ENCODE measurements around the gene OSBPL6. TPM values are rescaled to one million over a fixed set of nuclear protein-coding genes. Genes with fewer than 3 reads are reported as not detected.

Gene OSBPL6
- total and polyA plus RNA-seq, 4 experiments from 2014 or later: 0.14 to 0.49 (median 0.34) TPM

DNA sequence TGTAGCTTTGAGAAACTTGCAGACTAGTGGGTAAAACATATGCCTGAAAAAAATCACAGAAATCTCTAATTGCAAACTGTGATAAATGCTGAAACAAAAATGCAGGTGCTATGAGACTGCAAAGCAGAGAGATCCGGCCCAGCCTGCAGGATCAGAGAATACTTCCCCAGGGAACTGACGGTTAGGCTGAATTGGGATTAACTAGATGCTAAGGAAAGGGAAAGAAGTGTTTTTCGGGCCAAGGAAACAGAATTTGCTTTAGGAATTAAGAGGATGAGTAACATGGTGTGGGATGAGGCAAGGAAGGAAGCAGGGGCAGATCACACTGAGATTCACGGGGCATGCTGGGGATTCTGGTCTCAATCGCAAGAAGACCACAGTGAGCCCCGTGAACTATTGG, 71.5 kb downstream of the OSBPL6 start:
- H3K27ac Mint-ChIP-seq: peak overlapping the region in 1 of 7 donors; percentile 11
- intact Hi-C loops (cut with micrococcal nuclease): no loop called here

DNA sequence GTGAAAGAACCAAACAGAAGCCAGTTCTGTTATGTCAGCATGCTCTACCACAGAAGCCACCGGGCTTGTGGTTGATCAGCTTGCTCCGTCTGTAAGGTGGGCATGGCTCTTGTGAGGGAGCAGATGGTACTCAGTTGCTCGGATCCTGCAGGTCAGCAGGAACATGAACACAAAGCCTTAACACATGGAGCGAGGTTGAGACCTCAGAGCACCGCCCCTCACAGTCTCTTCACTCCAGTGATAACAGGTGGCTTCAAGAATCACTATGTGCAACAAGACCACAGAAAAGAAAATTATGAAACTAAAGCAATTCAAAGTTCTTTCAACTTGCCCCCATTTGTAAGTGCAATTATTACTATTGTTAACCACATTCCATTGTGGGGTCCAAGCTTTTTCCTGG, 72.1 kb downstream of the OSBPL6 start:
- Mint-ChIP-seq H3K9me3 (no peaks in the 10 kb centered on the region), H3K36me3 (no peaks in the 10 kb centered on the region), H3K4me1 (no peaks in the 10 kb centered on the region), H3K27ac (no peak overlapping the region), H3K27me3 (peaks cover 2 to 6% of the 10 kb centered on the region in 2 donors), H3K4me3 (no peak overlapping the region)
- H3K27ac ChIP-seq (ENCODE audit: low read depth, low read length): no peak overlapping the region
- no peaks in the 10 kb centered on the region for H3K9me3 ChIP-seq (ENCODE audit: control insufficient read depth in 1 of 2, low read length in 2 of 2)
- ChIA-PET POLR2A (ENCODE audit: partially characterized antibody) (no interaction called here), CTCF (ENCODE audit: partially characterized antibody) (no interaction called here)
- H3K27me3 ChIP-seq (ENCODE audit: insufficient read depth, low read length): no peaks in the 10 kb centered on the region
- H3K4me3 ChIP-seq (ENCODE audit: low read length in 2 of 2): no peak overlapping the region
- intact Hi-C loops (cut with micrococcal nuclease): no loop called here
- no peaks in the 10 kb centered on the region for H3K4me1 ChIP-seq (ENCODE audit: insufficient read depth, low read length)
- no peak for DNase-seq
- H3K36me3 ChIP-seq (ENCODE audit: insufficient read depth, low read length): no peaks in the 10 kb centered on the region

More for the DNA sequence above, 71.5 kb downstream of the OSBPL6 start:
- no peak overlapping the region for H3K4me3 Mint-ChIP-seq
- Histone ChIP-seq H3K27me3 (ENCODE audit: insufficient read depth, low read length) (no peaks in the 10 kb centered on the region), H3K4me3 (ENCODE audit: low read length in 2 of 2) (no peak overlapping the region), H3K9me3 (ENCODE audit: control insufficient read depth in 1 of 2, low read length in 2 of 2) (no peaks in the 10 kb centered on the region), H3K4me1 (ENCODE audit: insufficient read depth, low read length) (no peaks in the 10 kb centered on the region), H3K27ac (ENCODE audit: low read depth, low read length) (no peak overlapping the region), H3K36me3 (ENCODE audit: insufficient read depth, low read length) (no peaks in the 10 kb centered on the region)
- H3K27me3 Mint-ChIP-seq: peaks cover 2 to 6% of the 10 kb centered on the region in 2 donors
- DNase-seq: no peak
- H3K9me3 Mint-ChIP-seq: no peaks in the 10 kb centered on the region
- no peaks in the 10 kb centered on the region for H3K36me3 Mint-ChIP-seq
- POLR2A ChIA-PET (ENCODE audit: partially characterized antibody): no interaction called here
- CTCF ChIA-PET (ENCODE audit: partially characterized antibody): interaction anchor here (1.0 to 1.9 kb wide), 2 partner anchors 9 to 17 kb away, joined by 3 to 5 read pairs; no protein-coding TSS in a partner anchor
- no peaks in the 10 kb centered on the region for H3K4me1 Mint-ChIP-seq

DNA sequence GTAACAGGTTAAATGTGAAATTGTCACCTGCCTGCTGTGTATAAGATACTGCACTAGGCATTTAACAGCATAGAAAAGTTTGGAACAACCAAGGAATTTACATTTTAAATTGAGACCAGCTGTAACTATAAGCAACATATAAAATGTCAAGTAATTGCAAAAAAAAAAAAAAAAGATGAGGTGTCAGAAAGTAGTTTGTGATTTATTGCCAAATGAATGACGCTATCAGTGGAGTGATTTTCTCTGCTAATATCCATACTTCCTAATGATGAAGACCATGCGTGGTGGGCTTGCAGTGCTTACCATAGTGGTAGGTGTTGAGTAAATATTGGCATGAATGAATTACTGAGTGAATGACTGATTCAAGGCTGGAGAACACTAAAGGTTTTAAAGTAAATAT, 73.3 kb downstream of the OSBPL6 start:
- ChIA-PET POLR2A (ENCODE audit: partially characterized antibody) (interaction anchor here (1.0 kb wide), 1 partner anchor 11 kb away, joined by 3 read pairs; no protein-coding TSS in a partner anchor), CTCF (ENCODE audit: partially characterized antibody) (no interaction called here)
- Mint-ChIP-seq H3K27ac (no peak overlapping the region), H3K9me3 (no peaks in the 10 kb centered on the region), H3K36me3 (no peaks in the 10 kb centered on the region), H3K4me1 (no peaks in the 10 kb centered on the region), H3K27me3 (peaks cover 2 to 6% of the 10 kb centered on the region in 2 donors), H3K4me3 (no peak overlapping the region)
- no peak for DNase-seq
- no peaks in the 10 kb centered on the region for H3K36me3 ChIP-seq (ENCODE audit: insufficient read depth, low read length)
- H3K9me3 ChIP-seq (ENCODE audit: control insufficient read depth in 1 of 2, low read length in 2 of 2): no peaks in the 10 kb centered on the region
- intact Hi-C loops (cut with micrococcal nuclease): no loop called here
- no peaks in the 10 kb centered on the region for H3K27me3 ChIP-seq (ENCODE audit: insufficient read depth, low read length)
- no peak overlapping the region for H3K27ac ChIP-seq (ENCODE audit: low read depth, low read length)
- H3K4me1 ChIP-seq (ENCODE audit: insufficient read depth, low read length): no peaks in the 10 kb centered on the region
- H3K4me3 ChIP-seq (ENCODE audit: low read length in 2 of 2): no peak overlapping the region

DNA sequence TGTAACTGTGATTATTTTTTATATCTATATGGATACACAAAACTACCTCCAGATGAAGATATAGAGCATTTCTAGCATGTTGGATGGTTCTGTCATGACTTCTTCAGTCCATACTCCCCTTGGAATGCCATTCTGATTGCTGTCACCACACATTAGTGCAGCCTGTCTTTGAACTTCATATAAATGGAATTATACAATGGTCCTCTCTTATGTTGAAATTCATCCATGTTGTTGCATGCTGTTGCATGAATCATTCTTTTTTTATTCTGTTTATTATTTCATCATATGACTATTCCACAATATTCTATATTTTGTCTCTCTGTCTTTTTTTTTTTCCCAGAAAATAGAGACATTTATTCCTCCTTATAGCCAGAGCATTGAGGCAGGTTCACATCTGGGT, 74.1 kb downstream of the OSBPL6 start:
- H3K27ac Mint-ChIP-seq: no peak overlapping the region
- POLR2A ChIA-PET (ENCODE audit: partially characterized antibody): interaction anchor here (1.0 kb wide), 1 partner anchor 12 kb away, joined by 3 read pairs; no protein-coding TSS in a partner anchor

DNA sequence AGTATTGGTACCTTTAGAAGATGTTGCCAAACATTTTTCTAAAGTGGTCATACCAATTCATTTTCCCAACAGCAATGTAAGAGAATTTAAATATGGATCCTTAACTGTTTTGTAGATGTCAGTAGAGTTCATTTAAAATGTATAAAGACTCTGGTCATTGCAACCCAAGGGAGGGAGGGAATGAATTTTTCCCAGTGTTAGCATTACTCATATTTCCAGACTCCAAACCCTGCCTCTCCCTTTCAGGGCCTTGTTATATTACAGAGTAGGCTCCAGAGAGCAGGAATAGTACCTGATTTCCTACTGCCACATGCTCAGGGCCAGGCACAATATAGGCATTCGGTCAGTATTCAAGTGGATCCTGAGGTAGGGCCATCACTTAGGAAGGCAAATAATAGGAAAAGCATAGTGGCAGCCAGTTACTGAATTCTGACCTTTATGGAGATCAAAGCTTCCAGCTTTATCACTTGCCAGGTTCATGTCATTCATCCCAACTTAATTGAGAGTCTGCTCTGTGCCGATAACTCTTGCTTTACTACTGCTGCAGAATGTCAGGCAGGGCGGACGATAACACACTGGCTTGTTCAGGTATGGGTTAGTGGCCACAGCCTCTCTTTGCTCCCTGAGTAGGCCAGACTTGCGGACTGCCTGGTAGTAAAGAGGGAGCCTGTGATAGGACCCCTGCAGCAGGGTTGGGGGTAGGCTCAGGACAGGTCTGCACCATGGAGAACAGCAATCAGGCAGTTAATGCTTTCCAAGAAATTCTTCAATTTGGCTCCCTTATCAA, 75.3 kb downstream of the OSBPL6 start:
- Mint-ChIP-seq H3K4me1 (no peaks in the 10 kb centered on the region), H3K27ac (no peak overlapping the region), H3K36me3 (no peaks in the 10 kb centered on the region), H3K27me3 (peaks cover 2 to 7% of the 10 kb centered on the region in 2 donors), H3K9me3 (no peaks in the 10 kb centered on the region), H3K4me3 (no peak overlapping the region)
- CTCF ChIA-PET (ENCODE audit: partially characterized antibody): no interaction called here
- Histone ChIP-seq H3K27me3 (ENCODE audit: insufficient read depth, low read length) (peaks cover 3% of the 10 kb centered on the region), H3K36me3 (ENCODE audit: insufficient read depth, low read length) (no peaks in the 10 kb centered on the region), H3K4me3 (ENCODE audit: low read length in 2 of 2) (no peak overlapping the region), H3K4me1 (ENCODE audit: insufficient read depth, low read length) (no peaks in the 10 kb centered on the region), H3K9me3 (ENCODE audit: control insufficient read depth in 1 of 2, low read length in 2 of 2) (no peaks in the 10 kb centered on the region), H3K27ac (ENCODE audit: low read depth, low read length) (no peak overlapping the region)
- POLR2A ChIA-PET (ENCODE audit: partially characterized antibody): no interaction called here
- intact Hi-C loops (cut with micrococcal nuclease): no loop called here
- no peak for DNase-seq

More for the DNA sequence above, 74.1 kb downstream of the OSBPL6 start:
- intact Hi-C loops (cut with micrococcal nuclease): no loop called here
- DNase-seq: no peak
- Mint-ChIP-seq H3K36me3 (no peaks in the 10 kb centered on the region), H3K4me3 (no peak overlapping the region), H3K9me3 (no peaks in the 10 kb centered on the region), H3K27me3 (peaks cover 2 to 8% of the 10 kb centered on the region in 2 donors), H3K4me1 (no peaks in the 10 kb centered on the region)
- Histone ChIP-seq H3K27ac (ENCODE audit: low read depth, low read length) (no peak overlapping the region), H3K36me3 (ENCODE audit: insufficient read depth, low read length) (no peaks in the 10 kb centered on the region), H3K9me3 (ENCODE audit: control insufficient read depth in 1 of 2, low read length in 2 of 2) (no peaks in the 10 kb centered on the region), H3K4me3 (ENCODE audit: low read length in 2 of 2) (no peak overlapping the region), H3K4me1 (ENCODE audit: insufficient read depth, low read length) (no peaks in the 10 kb centered on the region), H3K27me3 (ENCODE audit: insufficient read depth, low read length) (no peaks in the 10 kb centered on the region)
- CTCF ChIA-PET (ENCODE audit: partially characterized antibody): interaction anchor here (0.9 kb wide), 1 partner anchor 10 kb away, joined by 3 read pairs; no protein-coding TSS in a partner anchor

DNA sequence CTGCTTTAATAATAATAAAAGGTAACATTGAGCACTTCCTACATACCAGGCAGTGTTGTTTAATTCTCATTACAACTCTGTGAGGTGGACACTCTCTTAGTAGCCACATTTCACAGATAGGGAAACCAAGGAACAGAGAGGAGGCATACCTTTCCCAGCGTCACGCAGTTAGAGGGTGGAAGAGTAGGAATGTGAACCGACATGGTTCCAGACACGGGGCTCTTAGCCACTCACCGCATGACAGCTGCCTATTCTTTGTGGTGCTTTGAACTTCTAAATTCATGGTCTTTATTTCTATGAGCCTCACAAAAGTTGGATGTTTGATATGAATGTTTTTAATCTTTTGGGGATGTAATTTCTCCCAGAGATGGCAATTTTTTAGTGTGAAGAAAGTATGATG, 76.0 kb downstream of the OSBPL6 start:
- H3K4me3 Mint-ChIP-seq: no peak overlapping the region
- H3K36me3 ChIP-seq (ENCODE audit: insufficient read depth, low read length): no peaks in the 10 kb centered on the region
- H3K4me1 ChIP-seq (ENCODE audit: insufficient read depth, low read length): no peaks in the 10 kb centered on the region
- H3K27ac Mint-ChIP-seq: no peak overlapping the region
- peaks cover 3% of the 10 kb centered on the region for H3K27me3 ChIP-seq (ENCODE audit: insufficient read depth, low read length)
- POLR2A ChIA-PET (ENCODE audit: partially characterized antibody): no interaction called here
- H3K4me1 Mint-ChIP-seq: no peaks in the 10 kb centered on the region
- CTCF ChIA-PET (ENCODE audit: partially characterized antibody): no interaction called here
- DNase-seq: no peak
- H3K9me3 ChIP-seq (ENCODE audit: control insufficient read depth in 1 of 2, low read length in 2 of 2): no peaks in the 10 kb centered on the region
- H3K36me3 Mint-ChIP-seq: no peaks in the 10 kb centered on the region
- no peaks in the 10 kb centered on the region for H3K9me3 Mint-ChIP-seq
- H3K4me3 ChIP-seq (ENCODE audit: low read length in 2 of 2): no peak overlapping the region
- intact Hi-C loops (cut with micrococcal nuclease): no loop called here
- H3K27me3 Mint-ChIP-seq: peaks cover 4 to 9% of the 10 kb centered on the region in 2 donors
- H3K27ac ChIP-seq (ENCODE audit: low read depth, low read length): no peak overlapping the region

DNA sequence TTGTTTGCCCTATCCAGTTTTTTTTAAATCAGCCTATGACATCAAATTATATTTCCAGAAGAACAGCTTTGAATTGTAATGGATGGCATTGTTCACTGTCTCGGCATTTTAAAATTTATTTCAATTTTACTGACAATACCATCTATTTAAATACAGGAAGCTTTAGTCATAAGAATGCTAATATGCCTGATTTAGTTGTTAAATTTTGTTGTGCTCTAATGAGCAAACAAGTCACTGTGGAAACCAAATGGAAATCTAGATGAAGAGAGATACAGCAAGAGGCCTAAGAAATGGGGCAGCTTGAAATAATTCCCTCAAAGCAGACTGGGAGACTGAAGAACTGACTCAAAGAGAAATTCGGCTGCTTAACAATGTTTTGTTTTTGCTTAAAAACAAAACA, 76.8 kb downstream of the OSBPL6 start:
- DNase-seq: no peak
- no peaks in the 10 kb centered on the region for H3K9me3 ChIP-seq (ENCODE audit: control insufficient read depth in 1 of 2, low read length in 2 of 2)
- H3K27me3 ChIP-seq (ENCODE audit: insufficient read depth, low read length): peaks cover 3% of the 10 kb centered on the region
- Mint-ChIP-seq H3K36me3 (no peaks in the 10 kb centered on the region), H3K9me3 (no peaks in the 10 kb centered on the region), H3K27me3 (peaks cover 4 to 9% of the 10 kb centered on the region in 2 donors), H3K4me3 (no peak overlapping the region), H3K27ac (no peak overlapping the region), H3K4me1 (no peaks in the 10 kb centered on the region)
- H3K27ac ChIP-seq (ENCODE audit: low read depth, low read length): no peak overlapping the region
- no peaks in the 10 kb centered on the region for H3K36me3 ChIP-seq (ENCODE audit: insufficient read depth, low read length)
- H3K4me3 ChIP-seq (ENCODE audit: low read length in 2 of 2): no peak overlapping the region
- no peaks in the 10 kb centered on the region for H3K4me1 ChIP-seq (ENCODE audit: insufficient read depth, low read length)
- CTCF ChIA-PET (ENCODE audit: partially characterized antibody): interaction anchor here (0.8 kb wide), 1 partner anchor 9 kb away, joined by 3 read pairs; no protein-coding TSS in a partner anchor
- intact Hi-C loops (cut with micrococcal nuclease): no loop called here
- POLR2A ChIA-PET (ENCODE audit: partially characterized antibody): no interaction called here
